Measurements from ENCODE around the gene MED25. TPM values are rescaled to one million over a fixed set of nuclear protein-coding genes. Genes with fewer than 3 reads are reported as not detected.
A peak's percentile ranks its signal among the peaks of the same experiment; 100 is the strongest.

Gene MED25
- total RNA-seq, 4 donors from 2014 or later, result 26.2 to 54.0 (median 29.4) TPM

- peak in 3 of 5 experiments; percentile 14 to 33 (median 19) for TF ChIP-seq CTCF (IDR thresholded peaks at IDR 0.05)
- no peak for TF ChIP-seq EP300 (IDR thresholded peaks at IDR 0.05)
- peaks cover 0 to 38% (median 3%) of the 10 kb centered on the region in 3 donors for H3K36me3 ChIP-seq
- peaks cover 0 to 42% (median 10%) of the 10 kb centered on the region in 4 donors for H3K4me1 ChIP-seq
- peak in 1 of 2 donors; percentile 47 for DNase-seq (ENCODE audit: low spot score in 2 of 2)
- H3K4me3 ChIP-seq, result peak overlapping the region; percentile 65 to 75 (median 71)
- H3K9me3 ChIP-seq, result no peaks in the 10 kb centered on the region
- H3K27ac ChIP-seq, result peak overlapping the region; percentile 83 to 94 (median 88)
- no peaks in the 10 kb centered on the region for H3K27me3 ChIP-seq
- WGBS, 2 donors, result 5 to 12% methylated on average over 24 to 48 of the region's 50 CpGs
Measured at GRCh38 chr19:49809160-49809940, 8.7 kb upstream of the MED25 start.

GRCh38 chr19:49809941-49810389 lies 8.1 kb upstream of the MED25 start:
- 84 to 89% methylated on average over 5 of the region's 5 CpGs for WGBS, 2 donors
- DNase-seq (ENCODE audit: low spot score in 2 of 2), result no peak
- Histone ChIP-seq H3K4me1 (peaks cover 0 to 42% (median 10%) of the 10 kb centered on the region in 4 donors), H3K9me3 (no peaks in the 10 kb centered on the region), H3K27me3 (no peaks in the 10 kb centered on the region), H3K4me3 (peak overlapping the region in 3 of 4 donors; percentile 69 to 75 (median 73)), H3K36me3 (peaks cover 0 to 32% (median 3%) of the 10 kb centered on the region in 3 donors), H3K27ac (peak overlapping the region; percentile 83 to 94 (median 88))
- TF ChIP-seq EP300 (IDR thresholded peaks at IDR 0.05) (no peak), POLR2A (IDR thresholded peaks at IDR 0.05) (no peak), CTCF (IDR thresholded peaks at IDR 0.05) (no peak)

GRCh38 chr19:49811328-49811727 lies 6.8 kb upstream of the MED25 start:
- TF ChIP-seq CTCF (IDR thresholded peaks at IDR 0.05) (no peak), EP300 (IDR thresholded peaks at IDR 0.05) (no peak), POLR2A (IDR thresholded peaks at IDR 0.05) (no peak)
- Histone ChIP-seq H3K36me3 (peaks cover 0 to 18% (median 0%) of the 10 kb centered on the region in 3 donors), H3K4me1 (peaks cover 0 to 44% (median 10%) of the 10 kb centered on the region in 4 donors), H3K27me3 (no peaks in the 10 kb centered on the region), H3K27ac (peak overlapping the region in 1 of 4 donors; percentile 8), H3K4me3 (no peak overlapping the region), H3K9me3 (no peaks in the 10 kb centered on the region)
- DNase-seq (ENCODE audit: low spot score in 2 of 2), result no peak
- WGBS, 2 donors, result 86 to 91% methylated on average over 6 of the region's 6 CpGs

- no peak for DNase-seq (ENCODE audit: low spot score in 2 of 2)
- H3K36me3 ChIP-seq, result peaks cover 0 to 6% (median 0%) of the 10 kb centered on the region in 3 donors
- no peak for TF ChIP-seq EP300 (IDR thresholded peaks at IDR 0.05)
- peak overlapping the region; percentile 81 to 98 (median 94) for H3K27ac ChIP-seq
- H3K4me1 ChIP-seq, result peaks cover 0 to 51% (median 12%) of the 10 kb centered on the region in 4 donors
- no peaks in the 10 kb centered on the region for H3K9me3 ChIP-seq
- WGBS, 2 donors, result 40% methylated on average over 11 of the region's 11 CpGs
- H3K27me3 ChIP-seq, result no peaks in the 10 kb centered on the region
- H3K4me3 ChIP-seq, result peak overlapping the region; percentile 57 to 85 (median 76)
Measured at GRCh38 chr19:49812452-49812996, 5.6 kb upstream of the MED25 start.

GRCh38 chr19:49812997-49813861 lies 4.9 kb upstream of the MED25 start, which contains the start of gene FUZ:
Gene FUZ, minus strand, starts transcription at chr19:49813292. Its CDS starts 186 bp downstream, at chr19:49813106.
- no peaks in the 10 kb centered on the region for H3K36me3 ChIP-seq
- TF ChIP-seq POLR2A (IDR thresholded peaks at IDR 0.05) (no peak), CTCF (IDR thresholded peaks at IDR 0.05) (peak in 4 of 5 experiments; percentile 8 to 33 (median 22)), EP300 (IDR thresholded peaks at IDR 0.05) (peak; percentile 80 to 94)
- peak within 1 kb of the TSS; percentile 81 to 98 (median 94) for H3K27ac ChIP-seq
- H3K9me3 ChIP-seq, result no peaks in the 10 kb centered on the region
- H3K4me3 ChIP-seq, result peak within 1 kb of the TSS; percentile 57 to 85 (median 76)
- peak; percentile 94 to 97 for DNase-seq (ENCODE audit: low spot score in 2 of 2)
- no peaks in the 10 kb centered on the region for H3K27me3 ChIP-seq
- 1% methylated on average over 44 to 45 of the region's 45 CpGs for WGBS, 2 donors
- peaks cover 0 to 47% (median 11%) of the 10 kb centered on the region in 4 donors for H3K4me1 ChIP-seq
